Right renal cortex interstitium (tissue), 3 donors: ENCODE results near the gene PODXL2. TPM values are rescaled to one million over a fixed set of nuclear protein-coding genes. Genes with fewer than 3 reads are reported as not detected.

Experiments used
- DNase-seq, 3 donors: peaks; one replicate each; pipeline ENCODE4 v3.0.0-alpha.2; 2013; ENCODE audit warnings: low read depth in 3 of 3, low spot score in 2 of 3
- polyA plus RNA-seq, 3 donors: library from polyadenylated mRNA; unstranded; fragments of 120-200 nt; gene quantifications; one replicate each; pipeline ENCODE4 v1.2.1, GENCODE V29; 2013; ENCODE audit not compliant: insufficient read length in 3 of 3

The PODXL2 gene, protein sequence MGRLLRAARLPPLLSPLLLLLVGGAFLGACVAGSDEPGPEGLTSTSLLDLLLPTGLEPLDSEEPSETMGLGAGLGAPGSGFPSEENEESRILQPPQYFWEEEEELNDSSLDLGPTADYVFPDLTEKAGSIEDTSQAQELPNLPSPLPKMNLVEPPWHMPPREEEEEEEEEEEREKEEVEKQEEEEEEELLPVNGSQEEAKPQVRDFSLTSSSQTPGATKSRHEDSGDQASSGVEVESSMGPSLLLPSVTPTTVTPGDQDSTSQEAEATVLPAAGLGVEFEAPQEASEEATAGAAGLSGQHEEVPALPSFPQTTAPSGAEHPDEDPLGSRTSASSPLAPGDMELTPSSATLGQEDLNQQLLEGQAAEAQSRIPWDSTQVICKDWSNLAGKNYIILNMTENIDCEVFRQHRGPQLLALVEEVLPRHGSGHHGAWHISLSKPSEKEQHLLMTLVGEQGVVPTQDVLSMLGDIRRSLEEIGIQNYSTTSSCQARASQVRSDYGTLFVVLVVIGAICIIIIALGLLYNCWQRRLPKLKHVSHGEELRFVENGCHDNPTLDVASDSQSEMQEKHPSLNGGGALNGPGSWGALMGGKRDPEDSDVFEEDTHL
- 10 to 100 TPM; 46.1 to 52.5 (median 48.9) TPM for polyA plus RNA-seq

GRCh38 chr3:127628788-127629466, at the start of gene PODXL2:
TSS of gene PODXL2 (plus strand) at chr3:127629185. CDS start at chr3:127629220, 35 bp downstream.
- no peak for DNase-seq

DNA sequence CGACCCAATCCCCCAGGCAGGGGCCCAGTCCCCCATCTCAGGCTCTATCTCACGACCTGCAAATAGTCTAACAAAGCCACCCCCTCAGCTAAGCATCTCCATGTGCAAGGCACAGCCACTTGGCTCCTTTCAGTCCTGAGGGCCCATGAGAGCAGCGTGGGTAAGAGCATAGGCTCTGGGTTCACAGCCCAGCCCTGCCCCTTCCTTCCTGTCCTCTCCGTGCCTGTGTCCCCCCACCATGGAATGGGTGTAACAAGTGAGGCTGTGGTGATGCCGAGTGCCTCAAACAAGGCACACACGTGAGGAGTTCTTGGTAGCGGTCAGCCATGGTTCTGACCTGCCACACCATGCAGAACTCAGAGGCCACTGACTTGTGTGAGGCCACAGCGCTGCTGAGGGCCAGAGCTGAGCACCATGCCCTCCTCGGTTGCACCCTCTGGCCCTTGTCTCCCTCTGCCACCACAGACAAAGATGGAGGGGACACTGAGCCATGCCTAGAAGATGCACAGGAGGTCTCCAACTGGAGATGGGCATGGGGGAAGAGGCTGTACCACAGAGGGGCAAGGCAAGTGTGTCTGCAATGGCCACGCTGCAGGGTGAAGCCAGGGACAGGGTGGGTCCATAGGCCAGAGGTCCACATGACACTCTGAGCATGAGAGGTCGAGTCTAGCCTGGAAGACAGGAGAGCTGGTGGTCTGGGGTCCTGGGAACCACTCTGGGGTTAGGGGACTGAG, 48.5 kb upstream of the PODXL2 start:
- DNase-seq = no peak

DNA sequence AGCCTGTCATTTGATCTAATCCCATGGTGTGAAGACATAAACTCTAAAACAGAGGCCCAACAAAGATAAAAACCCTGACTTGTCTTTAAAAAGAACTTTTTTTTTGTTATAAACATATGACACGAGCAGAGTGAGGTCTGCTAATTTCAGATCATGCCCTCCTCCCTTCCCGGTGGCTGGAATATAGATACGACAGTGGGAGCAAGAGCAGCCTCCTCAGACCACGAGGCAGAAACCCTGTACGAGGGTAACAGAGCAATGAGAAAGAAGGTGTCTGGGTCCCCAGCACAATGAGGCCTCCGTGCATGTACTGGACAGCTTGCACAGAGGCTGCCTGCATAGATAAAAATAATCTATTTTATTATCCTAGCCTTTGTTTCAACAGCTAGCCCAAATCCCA, 44.3 kb upstream of the PODXL2 start:
- no peak for DNase-seq

DNA sequence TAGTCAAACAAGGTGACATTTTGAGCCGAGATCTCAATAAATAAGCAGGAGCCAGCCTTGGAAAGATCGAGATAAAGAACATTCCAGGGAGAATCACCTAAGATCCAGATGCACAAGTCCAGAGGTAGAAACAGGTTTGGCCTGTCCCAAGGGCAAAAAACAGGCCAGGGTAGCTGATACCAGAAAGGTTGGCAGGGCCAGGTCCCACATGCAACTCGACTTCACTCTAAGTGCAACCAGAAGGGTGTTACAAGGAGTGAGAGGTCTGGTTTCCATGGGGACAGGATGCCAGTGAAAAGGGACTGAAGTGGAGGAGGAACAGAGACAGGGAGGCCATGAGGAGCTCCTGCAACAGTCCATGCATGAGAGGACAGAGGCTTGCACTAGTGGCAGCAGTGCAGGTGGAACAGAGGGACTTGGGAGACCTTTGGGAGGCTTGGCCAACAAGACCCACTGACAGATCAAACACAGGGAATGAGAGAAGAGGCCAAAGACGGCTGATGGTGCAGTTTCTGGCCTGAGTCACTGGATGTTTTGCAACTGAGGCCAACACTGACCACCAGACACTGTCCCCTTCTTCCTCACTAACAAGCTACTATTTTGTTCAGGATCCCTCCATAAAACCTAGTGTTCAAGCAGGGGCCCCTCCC, 43.7 kb upstream of the PODXL2 start:
- no peak for DNase-seq

- DNase-seq = no peak
Observed at GRCh38 chr3:127585813-127586413, 43.1 kb upstream of the PODXL2 start.

DNA sequence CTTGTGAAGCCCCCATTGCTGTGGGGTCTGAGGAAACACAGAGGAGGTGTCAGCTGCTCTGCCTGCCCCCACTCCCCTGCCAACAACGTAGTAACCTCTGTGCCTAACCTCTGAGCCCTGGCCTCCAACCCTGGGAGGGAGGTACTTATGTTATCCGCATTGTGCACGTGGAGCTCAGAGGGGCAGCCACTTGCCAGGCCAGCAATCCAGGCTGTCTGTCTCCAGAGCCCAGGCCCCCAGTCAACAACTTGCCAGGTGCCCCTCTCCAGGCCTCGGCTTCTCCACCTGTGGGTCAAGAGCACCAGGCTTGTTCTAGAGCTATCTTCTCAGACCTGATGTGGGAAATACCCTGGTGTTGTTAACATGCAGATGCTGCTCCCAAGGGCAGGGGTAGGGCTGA, 41.1 kb upstream of the PODXL2 start:
- DNase-seq = no peak

DNA sequence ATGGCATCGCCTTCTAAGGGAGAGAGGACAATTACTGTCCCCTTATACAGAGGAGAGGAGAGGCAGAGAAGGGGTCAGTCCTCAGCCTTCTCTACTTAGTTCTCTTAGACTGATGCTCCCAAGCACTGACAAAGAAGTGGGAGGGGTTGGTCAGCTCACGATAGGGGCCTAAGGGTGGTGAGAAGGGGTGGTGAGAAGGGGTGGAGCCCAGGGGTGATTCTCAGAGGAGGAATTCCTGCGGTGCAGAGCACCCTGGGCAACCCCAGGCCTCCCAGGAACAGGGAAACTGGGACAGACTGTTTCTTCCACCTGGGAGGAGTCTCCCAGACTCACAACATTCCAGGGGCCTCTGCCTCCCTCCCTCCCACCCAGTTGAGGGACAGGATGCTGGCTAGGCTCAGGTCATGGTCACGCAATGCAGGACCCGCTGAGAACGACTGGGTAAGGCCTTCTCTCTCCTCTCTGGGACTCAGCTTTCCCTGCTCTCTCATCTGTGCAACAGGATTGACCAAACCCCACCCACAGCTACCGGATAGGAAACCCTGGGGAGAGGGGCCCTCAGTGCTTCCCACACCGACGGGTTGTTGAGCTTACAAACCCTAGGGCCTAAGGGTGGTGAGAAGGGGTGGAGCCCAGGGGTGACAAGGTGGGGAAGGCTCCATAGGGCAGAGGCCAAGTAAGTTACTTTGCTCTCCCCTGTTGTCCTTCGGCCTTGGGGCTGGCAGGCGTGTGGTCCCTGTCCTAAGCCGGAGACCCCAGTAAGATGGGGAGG, 40.0 kb upstream of the PODXL2 start:
- no peak for DNase-seq

DNA sequence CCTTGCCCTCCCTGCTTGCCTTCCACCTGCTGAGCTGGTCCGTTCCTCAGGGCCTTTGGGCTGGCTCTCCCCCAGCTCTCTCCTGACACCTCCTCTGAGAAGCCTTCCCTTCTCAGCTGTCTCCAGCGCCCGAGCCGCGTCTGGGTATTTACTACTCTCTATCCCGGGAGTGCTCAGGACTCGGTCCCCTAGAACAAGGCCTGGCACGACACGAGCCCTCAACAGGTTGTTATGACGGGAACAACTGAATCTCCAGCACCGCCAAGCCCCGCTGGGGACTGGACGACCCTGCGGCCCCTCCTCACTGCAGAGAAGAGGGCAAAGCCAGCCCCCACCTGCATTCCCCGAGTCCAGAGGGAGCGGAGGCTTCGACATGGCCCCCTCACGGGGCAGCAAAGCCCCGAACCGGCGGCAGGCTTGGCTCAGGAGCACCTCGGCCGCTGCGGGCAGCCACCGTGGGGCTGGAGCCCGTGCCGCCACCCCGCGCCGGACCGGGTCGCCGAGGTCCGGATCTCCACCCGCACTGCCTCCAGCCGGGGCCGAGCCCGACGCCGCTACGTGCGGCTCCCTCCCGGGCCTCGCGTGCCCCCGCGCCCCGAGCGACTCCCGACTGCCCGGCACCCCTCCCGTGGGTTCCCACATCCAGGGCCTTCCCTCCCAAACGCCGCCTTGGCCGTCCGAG, 39.2 kb upstream of the PODXL2 start:
- DNase-seq = no peak

DNA sequence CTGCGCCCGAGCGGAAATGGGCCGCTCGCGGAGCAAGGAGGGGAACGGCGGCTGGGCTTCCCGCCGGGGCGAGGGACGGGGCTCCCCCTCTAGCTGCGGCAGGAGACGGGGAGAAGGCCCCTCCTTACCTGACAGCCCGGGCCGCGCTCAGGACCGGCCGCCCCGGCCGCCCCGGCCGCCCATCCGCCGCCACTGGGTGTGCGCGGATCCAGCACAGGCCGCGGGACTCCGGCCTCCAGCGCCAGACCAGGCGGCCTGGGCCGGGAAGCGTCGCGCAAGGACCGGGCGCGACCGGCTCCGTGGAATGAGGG, 38.7 kb upstream of the PODXL2 start:
- DNase-seq = peak in 1 of 3 donors; percentile 44

GRCh38 chr3:127590593-127591465, 38.2 kb upstream of the PODXL2 start, which contains the start of gene TPRA1:
TSS of gene TPRA1 (minus strand) at chr3:127590733. CDS start at chr3:127580146, 10,587 bp downstream.
- peak; percentile 88 to 94 (median 91) for DNase-seq

DNA sequence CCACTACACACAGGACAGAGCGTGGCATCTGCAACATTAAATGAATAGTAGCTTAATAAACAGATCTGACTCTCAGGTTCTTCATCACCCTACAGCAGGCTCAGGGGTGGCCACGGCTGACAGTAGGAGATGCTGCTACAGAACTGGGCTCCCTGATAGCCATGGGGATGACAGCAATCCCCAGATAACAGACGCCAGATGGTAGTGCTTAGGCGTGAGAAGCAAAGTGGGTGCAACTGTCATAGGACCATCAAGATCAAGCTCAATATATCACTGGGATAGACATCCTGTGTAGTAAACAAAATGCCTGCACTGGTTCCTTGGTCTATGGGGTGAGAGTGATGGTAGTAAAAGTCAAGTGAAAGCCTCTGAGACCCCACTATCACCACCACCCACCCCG, 35.8 kb upstream of the PODXL2 start:
- no peak for DNase-seq

GRCh38 chr3:127595303-127595702, 33.7 kb upstream of the PODXL2 start:
- DNase-seq = no peak

DNA sequence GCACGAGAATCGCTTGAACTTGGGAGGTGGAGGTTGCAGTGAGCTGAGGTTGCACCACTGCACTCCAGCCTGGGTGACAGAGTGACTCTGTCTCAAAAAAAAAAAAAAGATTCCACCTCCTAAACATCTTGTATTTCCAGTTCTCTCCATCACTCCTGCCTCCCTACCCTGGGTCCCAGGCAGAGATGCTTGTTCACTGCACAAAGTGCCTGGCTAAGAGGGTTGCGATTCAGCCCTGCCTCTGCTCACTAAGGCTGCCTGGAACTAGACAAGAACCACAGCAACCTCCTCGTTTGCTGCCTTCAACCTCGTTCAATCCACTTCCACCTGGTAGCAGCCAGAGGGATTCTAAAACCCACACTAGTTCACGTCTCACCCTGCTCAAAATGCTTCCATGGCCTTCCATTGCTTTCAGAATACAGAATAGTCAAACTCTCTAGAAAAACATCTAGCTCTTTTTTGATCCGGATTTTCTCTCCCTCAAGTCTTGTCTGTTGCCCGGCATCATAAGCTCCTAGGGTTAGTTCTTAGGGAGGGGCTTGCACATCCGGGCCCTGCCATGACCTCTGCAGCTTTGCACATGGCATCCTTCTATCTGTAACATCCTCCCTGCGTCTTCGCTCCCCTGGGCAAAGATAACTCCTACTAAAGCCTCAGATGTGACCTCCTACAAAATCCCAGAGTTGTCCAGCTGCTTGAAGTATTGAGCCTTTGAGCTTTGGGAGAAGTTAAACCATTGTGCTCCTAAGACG, 31.8 kb upstream of the PODXL2 start:
- no peak for DNase-seq

DNA sequence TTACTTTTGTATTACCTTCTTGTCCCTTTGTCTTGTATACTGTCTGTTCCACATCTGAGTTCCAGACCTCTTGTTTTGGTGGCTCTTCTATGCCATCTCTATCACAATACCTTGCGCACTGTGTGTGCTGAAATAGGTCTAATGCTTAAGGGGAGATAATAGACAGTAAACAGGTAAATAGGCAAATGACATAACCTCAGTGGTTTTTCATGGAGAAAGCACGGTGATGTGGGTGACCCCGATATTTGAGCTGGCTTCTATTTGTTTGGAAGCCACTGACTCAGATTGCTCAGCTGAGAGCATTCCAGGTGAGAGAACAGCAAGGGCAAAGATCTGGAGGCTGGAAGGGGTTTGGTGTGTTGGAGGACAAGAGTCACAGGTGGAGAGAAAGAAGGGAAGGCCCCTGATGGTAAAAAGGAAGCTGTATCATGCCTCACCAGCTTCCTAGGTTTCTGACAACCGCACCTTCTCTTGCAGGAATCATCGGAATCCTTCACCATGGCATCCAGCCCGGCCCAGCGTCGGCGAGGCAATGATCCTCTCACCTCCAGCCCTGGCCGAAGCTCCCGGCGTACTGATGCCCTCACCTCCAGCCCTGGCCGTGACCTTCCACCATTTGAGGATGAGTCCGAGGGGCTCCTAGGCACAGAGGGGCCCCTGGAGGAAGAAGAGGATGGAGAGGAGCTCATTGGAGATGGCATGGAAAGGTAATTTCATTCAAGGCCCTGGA, 30.0 kb upstream of the PODXL2 start:
- DNase-seq = no peak

GRCh38 chr3:127600749-127601456, 28.1 kb upstream of the PODXL2 start:
- no peak for DNase-seq

DNA sequence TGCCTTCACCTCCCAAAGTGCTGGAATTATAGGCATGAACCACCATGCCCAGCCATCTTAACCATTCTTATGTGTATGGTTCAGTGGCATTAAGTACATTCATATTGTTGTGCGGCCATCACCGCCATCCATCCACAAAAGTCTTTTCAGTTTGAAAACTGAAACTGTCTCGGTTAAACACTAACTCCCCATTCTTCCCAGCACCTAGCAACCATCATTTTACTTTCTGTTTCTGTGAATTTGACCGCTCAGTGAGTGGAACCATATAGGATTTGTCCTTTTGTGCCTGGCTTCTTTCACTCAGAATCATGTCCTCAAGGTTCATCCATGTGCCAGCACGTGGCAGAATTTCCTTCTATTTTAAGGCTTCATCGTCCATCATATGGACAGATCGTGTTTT, 24.9 kb upstream of the PODXL2 start:
- DNase-seq = no peak
